Measurements from ENCODE around the gene SPRY2.

Gene SPRY2, protein sequence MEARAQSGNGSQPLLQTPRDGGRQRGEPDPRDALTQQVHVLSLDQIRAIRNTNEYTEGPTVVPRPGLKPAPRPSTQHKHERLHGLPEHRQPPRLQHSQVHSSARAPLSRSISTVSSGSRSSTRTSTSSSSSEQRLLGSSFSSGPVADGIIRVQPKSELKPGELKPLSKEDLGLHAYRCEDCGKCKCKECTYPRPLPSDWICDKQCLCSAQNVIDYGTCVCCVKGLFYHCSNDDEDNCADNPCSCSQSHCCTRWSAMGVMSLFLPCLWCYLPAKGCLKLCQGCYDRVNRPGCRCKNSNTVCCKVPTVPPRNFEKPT

DNA sequence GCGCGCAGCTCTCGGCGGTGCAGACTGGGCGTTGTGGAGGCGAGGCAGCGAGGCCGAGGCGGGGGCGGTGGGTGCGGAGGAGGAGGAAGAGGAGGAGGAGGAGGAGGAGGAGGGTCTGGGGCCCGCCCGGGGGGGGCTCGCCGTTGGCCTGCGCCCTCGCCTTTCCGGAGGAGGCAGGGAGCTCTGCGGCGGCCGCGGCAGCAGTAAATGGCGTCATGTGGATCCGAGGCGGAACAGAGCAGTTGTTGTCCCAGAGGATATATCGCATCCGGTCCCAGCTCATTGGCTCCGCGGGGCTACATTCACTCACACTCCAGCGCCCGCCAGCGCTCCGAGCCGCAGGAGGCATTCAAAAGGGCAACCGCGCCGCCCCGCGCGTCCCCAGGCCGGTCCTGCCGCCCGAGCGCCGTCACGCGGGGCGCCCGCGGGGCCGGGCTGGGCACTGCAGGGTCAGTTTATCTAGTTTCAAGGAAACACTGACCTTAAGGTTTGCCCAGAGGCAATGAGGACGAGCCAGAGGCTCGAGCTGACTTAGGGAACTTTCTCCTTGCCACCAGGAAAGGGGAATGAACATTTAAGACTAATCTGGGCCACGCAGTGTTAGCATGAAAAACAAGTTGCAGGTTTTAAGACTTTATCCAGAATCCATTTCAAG lies at the start of gene SPRY2:
TSS of gene SPRY2 (minus strand) at position 26 of the 655 bp plus-strand sequence. CDS start 3,421 bp downstream, outside the sequence.
- TF ChIP-seq, protein P1, sequence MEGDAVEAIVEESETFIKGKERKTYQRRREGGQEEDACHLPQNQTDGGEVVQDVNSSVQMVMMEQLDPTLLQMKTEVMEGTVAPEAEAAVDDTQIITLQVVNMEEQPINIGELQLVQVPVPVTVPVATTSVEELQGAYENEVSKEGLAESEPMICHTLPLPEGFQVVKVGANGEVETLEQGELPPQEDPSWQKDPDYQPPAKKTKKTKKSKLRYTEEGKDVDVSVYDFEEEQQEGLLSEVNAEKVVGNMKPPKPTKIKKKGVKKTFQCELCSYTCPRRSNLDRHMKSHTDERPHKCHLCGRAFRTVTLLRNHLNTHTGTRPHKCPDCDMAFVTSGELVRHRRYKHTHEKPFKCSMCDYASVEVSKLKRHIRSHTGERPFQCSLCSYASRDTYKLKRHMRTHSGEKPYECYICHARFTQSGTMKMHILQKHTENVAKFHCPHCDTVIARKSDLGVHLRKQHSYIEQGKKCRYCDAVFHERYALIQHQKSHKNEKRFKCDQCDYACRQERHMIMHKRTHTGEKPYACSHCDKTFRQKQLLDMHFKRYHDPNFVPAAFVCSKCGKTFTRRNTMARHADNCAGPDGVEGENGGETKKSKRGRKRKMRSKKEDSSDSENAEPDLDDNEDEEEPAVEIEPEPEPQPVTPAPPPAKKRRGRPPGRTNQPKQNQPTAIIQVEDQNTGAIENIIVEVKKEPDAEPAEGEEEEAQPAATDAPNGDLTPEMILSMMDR (IDR thresholded peaks at IDR 0.05): peak; percentile 26

DNA sequence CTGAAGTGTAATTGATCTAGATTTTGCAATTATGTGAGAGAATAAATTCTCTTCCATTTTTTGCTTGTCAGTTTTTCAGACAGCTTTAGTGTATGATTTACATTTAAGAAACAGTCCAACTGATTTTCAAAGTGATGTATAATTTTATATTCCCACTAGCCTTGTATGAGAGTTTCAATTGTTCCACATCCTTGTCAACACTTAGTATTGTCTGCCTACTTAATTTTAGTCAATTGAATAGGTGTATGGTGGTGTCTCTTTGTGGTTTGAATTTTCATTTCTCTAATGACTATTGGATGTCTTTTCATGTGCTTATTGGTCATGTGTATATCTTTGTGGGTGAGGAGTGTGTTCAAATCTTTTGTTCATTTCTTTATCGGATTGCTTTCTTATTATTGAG lies 49.4 kb upstream of the SPRY2 start:
- TF ChIP-seq, protein P1 (IDR thresholded peaks at IDR 0.05): no peak
- H3K4me3 ChIP-seq (ENCODE audit: low read depth in 1 of 2, low read length in 1 of 2): no peak overlapping the region
- no peaks in the 10 kb centered on the region for H3K36me3 ChIP-seq
- no peaks in the 10 kb centered on the region for H3K9me3 ChIP-seq
- no peak overlapping the region for H3K27ac ChIP-seq
- peaks cover 10% of the 10 kb centered on the region in 2 experiments for H3K4me1 ChIP-seq (ENCODE audit: control insufficient read depth in 1 of 2, insufficient read depth in 1 of 2, low read depth in 1 of 2, low read length in 1 of 2)
- H3K27me3 ChIP-seq: no peaks in the 10 kb centered on the region

More for the DNA sequence above, at the start of gene SPRY2:
- peak within 1 kb of the TSS; percentile 62 to 81 for H3K4me3 ChIP-seq (ENCODE audit: low read depth in 1 of 2, low read length in 1 of 2)
- H3K27ac ChIP-seq: peak within 1 kb of the TSS; percentile 70
- H3K27me3 ChIP-seq: peaks cover 3% of the 10 kb centered on the region
- H3K36me3 ChIP-seq: peaks cover 9% of the 10 kb centered on the region
- no peaks in the 10 kb centered on the region for H3K9me3 ChIP-seq
- peaks cover 29 to 45% of the 10 kb centered on the region in 2 experiments for H3K4me1 ChIP-seq (ENCODE audit: control insufficient read depth in 1 of 2, insufficient read depth in 1 of 2, low read depth in 1 of 2, low read length in 1 of 2)

DNA sequence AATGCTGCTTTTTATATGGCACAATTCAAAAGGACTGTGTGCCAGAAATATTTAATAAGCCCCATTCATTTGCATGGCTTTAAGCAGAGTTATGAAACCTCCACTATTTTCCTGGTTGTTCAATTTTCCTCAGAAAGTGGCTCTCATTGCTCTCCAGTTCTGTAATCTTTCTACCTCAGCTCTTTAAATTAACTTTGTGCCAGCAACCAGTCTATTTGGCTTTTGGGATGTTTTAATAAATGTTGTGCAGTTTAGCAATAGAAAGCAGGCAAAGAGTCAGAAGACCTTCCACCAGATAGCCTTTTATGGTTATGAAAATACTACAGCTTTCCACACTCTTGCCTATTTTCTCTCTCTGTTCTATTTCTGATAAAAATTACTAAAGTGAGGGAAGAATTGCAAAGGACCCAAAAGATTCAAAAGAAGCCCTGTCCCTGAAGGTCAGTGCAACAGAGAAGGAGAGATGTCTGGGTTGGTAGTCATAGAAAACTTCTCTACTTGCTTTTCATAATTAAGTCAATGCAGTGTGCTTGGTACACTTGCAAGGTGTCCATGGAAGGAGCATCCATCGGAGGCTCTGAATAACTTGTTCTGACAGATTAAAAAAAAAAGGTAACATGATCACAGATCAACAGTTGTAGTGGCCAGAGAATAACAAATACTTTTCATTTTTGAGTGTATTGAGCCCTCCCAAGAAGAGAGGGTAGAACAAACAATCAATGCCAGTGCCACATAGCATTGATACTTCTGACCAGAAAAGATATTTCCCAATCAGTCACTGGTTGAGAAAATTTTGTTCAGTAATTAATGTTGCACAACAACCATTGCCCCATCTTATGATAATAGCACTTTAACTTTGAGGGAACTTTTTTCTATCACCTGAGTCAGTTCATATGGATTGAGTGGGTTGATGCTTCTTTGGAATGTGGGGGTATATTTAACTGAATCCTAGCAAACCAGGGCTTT lies 48.4 kb upstream of the SPRY2 start:
- peaks cover 10% of the 10 kb centered on the region in 2 experiments for H3K4me1 ChIP-seq (ENCODE audit: control insufficient read depth in 1 of 2, insufficient read depth in 1 of 2, low read depth in 1 of 2, low read length in 1 of 2)
- no peaks in the 10 kb centered on the region for H3K9me3 ChIP-seq
- H3K4me3 ChIP-seq (ENCODE audit: low read depth in 1 of 2, low read length in 1 of 2): no peak overlapping the region
- H3K27ac ChIP-seq: no peak overlapping the region
- H3K27me3 ChIP-seq: no peaks in the 10 kb centered on the region
- TF ChIP-seq, protein P1 (IDR thresholded peaks at IDR 0.05): no peak
- H3K36me3 ChIP-seq: no peaks in the 10 kb centered on the region

DNA sequence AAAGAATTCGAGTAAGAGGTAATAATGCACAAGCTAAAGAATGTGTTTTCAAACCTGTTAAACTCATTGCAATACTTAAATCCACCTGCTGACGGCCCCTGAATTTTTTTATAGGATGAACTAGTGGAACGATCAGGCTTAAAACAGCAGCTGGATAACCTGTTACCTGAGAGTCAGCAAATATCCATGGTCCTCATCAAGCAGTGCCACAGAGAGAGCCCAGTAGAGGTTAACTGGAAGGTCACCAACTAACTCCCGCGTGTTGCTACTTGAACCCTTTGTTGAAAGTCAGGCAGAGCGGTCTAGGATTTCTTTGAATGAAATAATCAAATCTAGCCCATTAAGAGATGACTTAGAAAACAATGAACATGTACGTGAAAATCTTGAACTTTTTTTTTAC lies 47.6 kb upstream of the SPRY2 start:
- TF ChIP-seq, protein P1 (IDR thresholded peaks at IDR 0.05): no peak
- Histone ChIP-seq H3K27ac (no peak overlapping the region), H3K27me3 (no peaks in the 10 kb centered on the region), H3K9me3 (no peaks in the 10 kb centered on the region), H3K4me3 (ENCODE audit: low read depth in 1 of 2, low read length in 1 of 2) (no peak overlapping the region), H3K36me3 (no peaks in the 10 kb centered on the region), H3K4me1 (ENCODE audit: control insufficient read depth in 1 of 2, insufficient read depth in 1 of 2, low read depth in 1 of 2, low read length in 1 of 2) (peaks cover 10% of the 10 kb centered on the region in 2 experiments)

DNA sequence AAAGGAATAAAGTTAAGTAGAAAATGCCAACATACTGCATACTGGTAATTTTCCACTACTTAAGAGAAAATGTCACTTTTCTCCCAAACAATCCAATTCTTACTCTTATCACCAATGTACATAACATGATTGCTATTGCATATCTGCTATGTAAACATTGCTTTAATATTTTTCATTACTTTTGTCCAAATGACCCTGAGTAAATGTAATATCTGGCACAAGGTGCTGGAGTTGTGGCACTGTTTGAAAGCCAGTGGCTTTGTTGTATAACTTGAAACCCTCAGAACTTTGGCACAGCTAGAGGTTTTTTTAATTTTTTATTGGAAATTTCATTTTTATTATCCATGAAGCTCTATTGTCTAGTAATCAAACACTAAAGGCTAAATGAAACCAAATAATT lies 45.7 kb upstream of the SPRY2 start:
- Histone ChIP-seq H3K4me3 (ENCODE audit: low read depth in 1 of 2, low read length in 1 of 2) (no peak overlapping the region), H3K36me3 (no peaks in the 10 kb centered on the region), H3K27me3 (no peaks in the 10 kb centered on the region), H3K27ac (no peak overlapping the region), H3K9me3 (no peaks in the 10 kb centered on the region), H3K4me1 (ENCODE audit: control insufficient read depth in 1 of 2, insufficient read depth in 1 of 2, low read depth in 1 of 2, low read length in 1 of 2) (peaks cover 10% of the 10 kb centered on the region in 2 experiments)
- TF ChIP-seq, protein P1 (IDR thresholded peaks at IDR 0.05): no peak
